ENCODE measurements around the gene HSPBP1. TPM values are rescaled to one million over a fixed set of nuclear protein-coding genes. Genes with fewer than 3 reads are reported as not detected.

Gene HSPBP1
- total and polyA plus RNA-seq, 2 of the 13 experiments (the other 11 are each of a cell fraction or from before 2014, with no cell fraction given), result 22.3 to 33.7 TPM

- Histone ChIP-seq H3K27ac (ENCODE audit: extremely low read length, insufficient read depth, low read length) (no peak overlapping the region), H4K20me1 (ENCODE audit: insufficient read depth, low read length) (peaks cover 22% of the 10 kb centered on the region; the same call in 1 of the 2 replicates), H3K9ac (ENCODE audit: insufficient read depth, low read depth, low read length) (no peak overlapping the region), H3K36me3 (replicated peaks in 1 of 2; ENCODE audit: control insufficient read depth in 1 of 2, insufficient read depth in 2 of 2, low read length in 2 of 2) (peaks cover 46 to 84% of the 10 kb centered on the region in 2 experiments), H3K79me2 (ENCODE audit: insufficient read depth, low read length) (peaks cover 20% of the 10 kb centered on the region), H3K4me3 (replicated peaks in 1 of 3; ENCODE audit: insufficient read depth in 1 of 3, low read depth in 2 of 3, low read length in 3 of 3) (no peak overlapping the region), H3K9me3 (ENCODE audit: low read length) (no peaks in the 10 kb centered on the region), H3K4me2 (ENCODE audit: low read depth, low read length) (no peak overlapping the region), H3K4me1 (ENCODE audit: insufficient read depth, low read length) (peaks cover 3% of the 10 kb centered on the region; the same call in 1 of the 2 replicates), H2AFZ (ENCODE audit: low read length) (no peak overlapping the region), H3K27me3 (ENCODE audit: control insufficient read depth in 1 of 2, insufficient read depth in 2 of 2, low read length in 2 of 2) (no peaks in the 10 kb centered on the region)
- TF ChIP-seq ZNF414 (CRISPR knock-in tag; IDR thresholded peaks at IDR 0.05), result no peak
- TF ChIP-seq NR2C2 (CRISPR knock-in tag; IDR thresholded peaks at IDR 0.05; ENCODE audit: borderline replicate concordance), result no peak
- TF ChIP-seq HMGA1 (CRISPR knock-in tag; conservative IDR thresholded peaks at IDR 0.05), result no peak
- no peak for TF ChIP-seq ZBTB3 (CRISPR knock-in tag; IDR thresholded peaks at IDR 0.05; ENCODE audit: borderline replicate concordance, low read depth)
- no peak for TF ChIP-seq PAF1 (CRISPR knock-in tag; IDR thresholded peaks at IDR 0.05)
- TF ChIP-seq FOXK2 (IDR thresholded peaks at IDR 0.05), result no peak
- TF ChIP-seq HHEX (CRISPR knock-in tag; IDR thresholded peaks at IDR 0.05), result no peak
- TF ChIP-seq SNAPC2 (CRISPR knock-in tag; IDR thresholded peaks at IDR 0.05), result no peak
- TF ChIP-seq ZNF343 (CRISPR knock-in tag; IDR thresholded peaks at IDR 0.05), result no peak
- TF ChIP-seq ZNF550 (CRISPR knock-in tag; IDR thresholded peaks at IDR 0.05; ENCODE audit: borderline replicate concordance), result no peak
- TF ChIP-seq ZNF564 (CRISPR knock-in tag; IDR thresholded peaks at IDR 0.05), result no peak
- no peak for TF ChIP-seq EP300 (IDR thresholded peaks at IDR 0.05; ENCODE audit: low read depth in 2 of 2, low read length in 2 of 2)
- TF ChIP-seq EP300 (CRISPR knock-in tag; IDR thresholded peaks at IDR 0.05; ENCODE audit: borderline replicate concordance), result no peak
- TF ChIP-seq FOXO4 (CRISPR knock-in tag; conservative IDR thresholded peaks at IDR 0.05), result no peak
- no peak for TF ChIP-seq ZBTB39 (CRISPR knock-in tag; IDR thresholded peaks at IDR 0.05)
- no peak for TF ChIP-seq ZNF513 (CRISPR knock-in tag; conservative IDR thresholded peaks at IDR 0.05)
- intact Hi-C loops (cut with micrococcal nuclease; ENCODE audit: unreplicated experiment), result no loop called here
- ATAC-seq (no peak), DNase-seq (ENCODE audit: low spot score) (no peak), FAIRE-seq (no peak)
- WGBS (ENCODE audit: low lambda C conversion rate), result 94% methylated on average over 10 of the region's 12 CpGs
- POLR2A ChIA-PET, result interaction anchor here (2.2 kb wide), 1 partner anchor 15 kb away, joined by 8 read pairs; the partner anchor contains the start of gene PPP6R1
- CTCF ChIA-PET (ENCODE audit: low intra/inter-chr PET ratio, low total read pairs), result no interaction called here
- in situ Hi-C loops (cut with HindIII; ENCODE audit: extremely low pct_ligation_motif_present, low pct_unique_long_range_greater_than_20kb), result no loop called here
- BruUV-seq (replicated peaks), result no TSS peak
These were observed 35.8 kb downstream of the HSPBP1 start for GRCh38 chr19:55244004-55244680.

Data from HepG2 (cell line).